Naive thymus-derived CD4-positive, alpha-beta T cell (primary cell): Measurements from ENCODE around the gene RHBDL1. TPM values are rescaled to one million over a fixed set of nuclear protein-coding genes. Genes with fewer than 3 reads are reported as not detected.

Experiments used
- ATAC-seq: fragments of 150-1000 bp; cut with Tn5 transposase; 2 replicates; pipeline ENCODE4 v1.10.0; 2021; ENCODE audit warnings: mild to moderate bottlenecking, moderate library complexity
- CTCF ChIA-PET: fragments of 350-600 bp; sonication (Branson Sonifier 250); formaldehyde crosslinking; loops from one replicate; lab custom pipeline; 2021; ENCODE audit warnings: antibody characterized with exemption; lab: Charles Lee
- POLR2A ChIA-PET: fragments of 350-600 bp; sonication (Branson Sonifier 250); formaldehyde crosslinking; loops from one replicate; lab custom pipeline; 2021; ENCODE audit warnings: antibody characterized with exemption, inconsistent platforms; lab: Charles Lee
- DNase-seq, 9 donors: peaks; one replicate each; pipeline versions ENCODE4 v3.0.0 to v3.0.0-alpha.2; 2020 to 2022; ENCODE audit warnings: mixed read lengths in 1 of 9
- H3K27ac ChIP-seq: one replicate; pipeline ENCODE4 v1.7.0; 2013; ENCODE audit warnings: mild to moderate bottlenecking, low read depth, low read length, moderate library complexity
- H3K27me3 ChIP-seq, 2 donors: one replicate each; pipeline ENCODE4 v1.7.0; 2013; ENCODE audit warnings: low read length in 2 of 2, mild to moderate bottlenecking in 2 of 2, moderate library complexity in 2 of 2; ENCODE audit not compliant: control insufficient read depth in 2 of 2, insufficient read depth in 2 of 2
- H3K36me3 ChIP-seq, 3 experiments: 1 replicate in 2 of 3; 2 replicates in 1 of 3; pipeline ENCODE4 v1.7.0; 2013; ENCODE audit warnings: low read length in 3 of 3, mild to moderate bottlenecking in 3 of 3, moderate library complexity in 1 of 3; ENCODE audit not compliant: insufficient read depth in 3 of 3, control insufficient read depth in 2 of 3
- H3K4me1 ChIP-seq, 2 donors: one replicate each; pipeline ENCODE4 v1.7.0; 2013; ENCODE audit warnings: low read length in 2 of 2, mild to moderate bottlenecking in 2 of 2, moderate library complexity in 1 of 2; ENCODE audit not compliant: control insufficient read depth in 2 of 2, insufficient read depth in 2 of 2
- H3K4me3 ChIP-seq: 2 replicates; pipeline ENCODE4 v1.7.0; 2013; ENCODE audit warnings: mild to moderate bottlenecking, low read length
- H3K9me3 ChIP-seq, 3 experiments: 1 replicate in 2 of 3; 2 replicates in 1 of 3; pipeline ENCODE4 v1.7.0; 2013; ENCODE audit warnings: low read length in 3 of 3; ENCODE audit not compliant: control insufficient read depth in 2 of 3
- H3K27ac Mint-ChIP-seq, 9 donors: one replicate each; pipeline ENCODE4 v1.8.0; 2020 to 2022; ENCODE audit warnings: mixed read lengths in 9 of 9, mild to moderate bottlenecking in 8 of 9, moderate library complexity in 5 of 9, inconsistent platforms in 2 of 9
- H3K27me3 Mint-ChIP-seq, 5 donors: one replicate each; pipeline ENCODE4 v1.8.0; 2021 to 2022; ENCODE audit warnings: mixed read lengths in 5 of 5, mild to moderate bottlenecking in 1 of 5
- H3K36me3 Mint-ChIP-seq, 5 donors: one replicate each; pipeline ENCODE4 v1.8.0; 2020 to 2022; ENCODE audit warnings: mixed read lengths in 5 of 5, mild to moderate bottlenecking in 3 of 5, inconsistent platforms in 1 of 5
- H3K4me1 Mint-ChIP-seq, 7 donors: one replicate each; pipeline ENCODE4 v1.8.0; 2020 to 2022; ENCODE audit warnings: mixed read lengths in 7 of 7, mild to moderate bottlenecking in 3 of 7, inconsistent platforms in 1 of 7
- H3K4me3 Mint-ChIP-seq, 10 donors: one replicate each; pipeline ENCODE4 v1.8.0; 2020 to 2022; ENCODE audit warnings: mild to moderate bottlenecking in 10 of 10, mixed read lengths in 10 of 10, moderate library complexity in 6 of 10, inconsistent platforms in 2 of 10
- H3K9me3 Mint-ChIP-seq, 11 donors: one replicate each; pipeline ENCODE4 v1.8.0; 2020 to 2022; ENCODE audit warnings: mixed read lengths in 11 of 11, mild to moderate bottlenecking in 4 of 11, inconsistent platforms in 1 of 11, moderate library complexity in 1 of 11
- intact Hi-C, 2 donors: fragments of 100-400 bp; cut with micrococcal nuclease; formaldehyde crosslinking; loops; one replicate each; pipeline ENCODE4 v1.15.1; 2023
- polyA plus RNA-seq, 2 donors: library from polyadenylated mRNA; unstranded; fragments of 300-500 nt; fragmentation: Illumina TruSeq; gene quantifications; one replicate each; pipeline ENCODE4 v1.2.3, GENCODE V29; 2021
- total RNA-seq, 6 experiments: library from RNA in 5 of 6; stranded (reverse) in 5 of 6; gene quantifications; 1 replicate in 5 of 6; 2 replicates in 1 of 6; pipeline ENCODE4 v1.2.3 and lab custom pipeline; 2021 to 2026

The RHBDL1 gene
- total and polyA plus RNA-seq, 7 experiments from 2014 or later = 0.65 to 3.1 (median 1.6) TPM; not detected in 2

GRCh38 chr16:637081-638018 is 38.1 kb upstream of the RHBDL1 start:
- Mint-ChIP-seq H3K27ac (peak overlapping the region; percentile 97 to 99 (median 99)), H3K9me3 (peaks cover 0 to 7% (median 0%) of the 10 kb centered on the region in 11 donors), H3K27me3 (peaks cover 0 to 6% (median 0%) of the 10 kb centered on the region in 5 donors), H3K4me1 (peaks cover 0 to 13% (median 10%) of the 10 kb centered on the region in 7 donors), H3K36me3 (no peaks in the 10 kb centered on the region), H3K4me3 (peak overlapping the region; percentile 92 to 99 (median 98))
- intact Hi-C loops = loop anchor here (1.0 to 5.0 kb wide), 6 partner anchors 23 to 403 kb away; partner anchors contain the start of genes CHTF18 (in 1 of the 2), DECR2 (in 1 of the 2), FAM234A (in 1 of the 2) and NHLRC4 (in 1 of the 2)
- no peaks in the 10 kb centered on the region for H3K9me3 ChIP-seq
- DNase-seq (peak in 2 of 9 donors; percentile 86 to 89), ATAC-seq (peak; percentile 84)
- H3K36me3 ChIP-seq = peaks cover 0 to 16% (median 0%) of the 10 kb centered on the region in 3 experiments
- peaks cover 5 to 14% of the 10 kb centered on the region in 2 donors for H3K4me1 ChIP-seq
- ChIA-PET POLR2A (interaction anchor here (1.2 to 4.5 kb wide), 9 partner anchors 11 to 1146 kb away, joined by 3 to 30 read pairs (median 5); partner anchors contain the start of genes NUBP2, RAB40C, RHOT2 and STUB1), CTCF (interaction anchor here (0.6 to 1.1 kb wide), 2 partner anchors 30 to 799 kb away, joined by 3 read pairs; partner anchors contain the start of gene RHOT2)
- peak overlapping the region; percentile 76 for H3K27ac ChIP-seq
- no peaks in the 10 kb centered on the region for H3K27me3 ChIP-seq
- H3K4me3 ChIP-seq = peak overlapping the region; percentile 99

- Mint-ChIP-seq H3K9me3 (peaks cover 0 to 7% (median 0%) of the 10 kb centered on the region in 11 donors), H3K36me3 (no peaks in the 10 kb centered on the region), H3K27me3 (peaks cover 0 to 6% (median 0%) of the 10 kb centered on the region in 5 donors), H3K4me1 (peaks cover 0 to 16% (median 11%) of the 10 kb centered on the region in 7 donors), H3K4me3 (peak overlapping the region in 7 of 10 donors; percentile 13 to 99 (median 92)), H3K27ac (peak overlapping the region in 1 of 9 donors; percentile 56)
- ChIA-PET POLR2A (interaction anchor here (4.5 kb wide), 1 partner anchor 10 kb away, joined by 30 read pairs; the partner anchor contains the start of gene WDR90), CTCF (interaction anchor here (1.1 kb wide), 1 partner anchor 30 kb away, joined by 3 read pairs; the partner anchor contains the start of gene RHOT2)
- Histone ChIP-seq H3K27me3 (no peaks in the 10 kb centered on the region), H3K27ac (no peak overlapping the region), H3K4me3 (no peak overlapping the region), H3K9me3 (no peaks in the 10 kb centered on the region), H3K4me1 (peaks cover 5 to 21% of the 10 kb centered on the region in 2 donors), H3K36me3 (peaks cover 0 to 16% (median 0%) of the 10 kb centered on the region in 3 experiments)
- intact Hi-C loops = loop anchor here in 1 of 2 donors (5.0 kb wide), 1 partner anchor 71 kb away; the partner anchor contains the start of genes NHLRC4 and PIGQ
- no peak for DNase-seq
- ATAC-seq = no peak
Measured at GRCh38 chr16:638034-638543, 37.4 kb upstream of the RHBDL1 start.

GRCh38 chr16:638836-639235 is 36.6 kb upstream of the RHBDL1 start:
- H3K27ac Mint-ChIP-seq = peak overlapping the region in 3 of 9 donors; percentile 9 to 78 (median 28)
- H3K4me1 Mint-ChIP-seq = peaks cover 0 to 21% (median 12%) of the 10 kb centered on the region in 7 donors
- ChIA-PET CTCF (no interaction called here), POLR2A (interaction anchor here (4.5 kb wide), 1 partner anchor 9 kb away, joined by 30 read pairs; the partner anchor contains the start of gene WDR90)
- H3K4me1 ChIP-seq = peaks cover 5 to 23% of the 10 kb centered on the region in 2 donors
- H3K27me3 ChIP-seq = no peaks in the 10 kb centered on the region
- no peaks in the 10 kb centered on the region for H3K36me3 Mint-ChIP-seq
- DNase-seq (no peak), ATAC-seq (no peak)
- H3K27ac ChIP-seq = no peak overlapping the region
- H3K36me3 ChIP-seq = peaks cover 0 to 14% (median 0%) of the 10 kb centered on the region in 3 experiments
- no peaks in the 10 kb centered on the region for H3K9me3 ChIP-seq
- H3K9me3 Mint-ChIP-seq = peaks cover 0 to 7% (median 0%) of the 10 kb centered on the region in 11 donors
- intact Hi-C loops = loop anchor here in 1 of 2 donors (5.0 kb wide), 1 partner anchor 72 kb away; the partner anchor contains the start of genes NHLRC4 and PIGQ
- H3K4me3 Mint-ChIP-seq = peak overlapping the region in 4 of 10 donors; percentile 17 to 50 (median 37)
- no peak overlapping the region for H3K4me3 ChIP-seq
- peaks cover 0 to 6% (median 0%) of the 10 kb centered on the region in 5 donors for H3K27me3 Mint-ChIP-seq

- no peak overlapping the region for H3K27ac ChIP-seq
- peaks cover 0 to 6% (median 0%) of the 10 kb centered on the region in 5 donors for H3K27me3 Mint-ChIP-seq
- peaks cover 6 to 31% (median 18%) of the 10 kb centered on the region in 7 donors for H3K4me1 Mint-ChIP-seq
- peaks cover 0 to 3% (median 0%) of the 10 kb centered on the region in 3 experiments for H3K36me3 ChIP-seq
- intact Hi-C loops = no loop called here
- H3K4me3 ChIP-seq = no peak overlapping the region
- CTCF ChIA-PET = no interaction called here
- no peaks in the 10 kb centered on the region for H3K9me3 ChIP-seq
- H3K27ac Mint-ChIP-seq = peak overlapping the region in 2 of 9 donors; percentile 30 to 70
- no peaks in the 10 kb centered on the region for H3K36me3 Mint-ChIP-seq
- no peaks in the 10 kb centered on the region for H3K27me3 ChIP-seq
- ATAC-seq = no peak
- H3K4me1 ChIP-seq = peaks cover 0 to 15% of the 10 kb centered on the region in 2 donors
- no peak for DNase-seq
- peak overlapping the region in 9 of 10 donors; percentile 33 to 83 (median 64) for H3K4me3 Mint-ChIP-seq
- peaks cover 0 to 7% (median 0%) of the 10 kb centered on the region in 11 donors for H3K9me3 Mint-ChIP-seq
- POLR2A ChIA-PET = no interaction called here
Measured at GRCh38 chr16:640614-641013, 34.9 kb upstream of the RHBDL1 start.

- POLR2A ChIA-PET = interaction anchor here (1.1 to 1.5 kb wide), 2 partner anchors 40 to 54 kb away, joined by 3 to 5 read pairs; no protein-coding TSS in a partner anchor
- peak within 1 kb of the TSS in 4 of 9 donors; percentile 12 to 70 (median 42) for H3K27ac Mint-ChIP-seq
- H3K4me1 ChIP-seq = peaks cover 0 to 15% of the 10 kb centered on the region in 2 donors
Measured at GRCh38 chr16:641326-642188, 33.9 kb upstream of the RHBDL1 start, which contains the start of gene MCRIP2. MCRIP2 (plus strand) TSS chr16:641828; CDS start chr16:641992, 164 bp downstream.

More at GRCh38 chr16:641326-642188, 33.9 kb upstream of the RHBDL1 start, which contains the start of gene MCRIP2:
- Histone ChIP-seq H3K27me3 (no peaks in the 10 kb centered on the region), H3K36me3 (peaks cover 0 to 3% (median 0%) of the 10 kb centered on the region in 3 experiments), H3K9me3 (no peaks in the 10 kb centered on the region), H3K27ac (peak within 1 kb of the TSS; percentile 66), H3K4me3 (peak within 1 kb of the TSS; percentile 59)
- no peaks in the 10 kb centered on the region for H3K36me3 Mint-ChIP-seq
- H3K4me1 Mint-ChIP-seq = peaks cover 6 to 31% (median 15%) of the 10 kb centered on the region in 7 donors
- DNase-seq = peak in 8 of 9 donors; percentile 40 to 90 (median 43)
- peak within 1 kb of the TSS; percentile 61 to 83 (median 70) for H3K4me3 Mint-ChIP-seq
- H3K27me3 Mint-ChIP-seq = peaks cover 0 to 3% (median 0%) of the 10 kb centered on the region in 5 donors
- intact Hi-C loops = no loop called here
- peak; percentile 22 for ATAC-seq
- peaks cover 0 to 4% (median 0%) of the 10 kb centered on the region in 11 donors for H3K9me3 Mint-ChIP-seq
- CTCF ChIA-PET = no interaction called here
